Measurements from ENCODE around the gene ASIC5.

The ASIC5 gene

GRCh38 chr4:155889946-155890345 lies 23.9 kb upstream of the ASIC5 start:
- H3K27ac ChIP-seq = no peak overlapping the region
- TF ChIP-seq CTCF (conservative IDR thresholded peaks at IDR 0.05) = no peak
- TF ChIP-seq ZFX (IDR thresholded peaks at IDR 0.05) = no peak

GRCh38 chr4:155889031-155889793 lies 23.1 kb upstream of the ASIC5 start:
- TF ChIP-seq CTCF (conservative IDR thresholded peaks at IDR 0.05) (no peak), ZFX (IDR thresholded peaks at IDR 0.05) (no peak)
- no peak overlapping the region for H3K27ac ChIP-seq

- TF ChIP-seq ZFX (IDR thresholded peaks at IDR 0.05) = no peak
- TF ChIP-seq CTCF (conservative IDR thresholded peaks at IDR 0.05) = no peak
- no peak overlapping the region for H3K27ac ChIP-seq
These were observed 21.9 kb upstream of the ASIC5 start for GRCh38 chr4:155887847-155888570.

GRCh38 chr4:155887045-155887444 lies 21.0 kb upstream of the ASIC5 start:
- TF ChIP-seq CTCF (conservative IDR thresholded peaks at IDR 0.05) = no peak
- TF ChIP-seq ZFX (IDR thresholded peaks at IDR 0.05) = no peak
- no peak overlapping the region for H3K27ac ChIP-seq

- H3K27ac ChIP-seq = no peak overlapping the region
- TF ChIP-seq ZFX (IDR thresholded peaks at IDR 0.05) (no peak), CTCF (conservative IDR thresholded peaks at IDR 0.05) (no peak)
These were observed 19.6 kb upstream of the ASIC5 start for GRCh38 chr4:155885666-155886065.

GRCh38 chr4:155883895-155884294 lies 17.8 kb upstream of the ASIC5 start:
- TF ChIP-seq ZFX (IDR thresholded peaks at IDR 0.05) = no peak
- H3K27ac ChIP-seq = no peak overlapping the region

GRCh38 chr4:155881555-155881954 lies 15.5 kb upstream of the ASIC5 start:
- H3K27ac ChIP-seq = no peak overlapping the region
- TF ChIP-seq CTCF (conservative IDR thresholded peaks at IDR 0.05) (no peak), ZFX (IDR thresholded peaks at IDR 0.05) (no peak)

Measured in C4-2B (cell line).